Breast epithelium (tissue), 3 donors: ENCODE data around the gene CDH4.

ENCODE experiments used
- POLR2AphosphoS5 ChIP-seq, 3 donors: sonication (generic); formaldehyde crosslinking; IDR thresholded peaks; one replicate each; pipeline ENCODE4 v1.6.1; 2017; ENCODE audit warnings: antibody characterized with exemption in 3 of 3
- TF ChIP-seq, protein P1 (sequence below), 3 donors: fragments of 450-650 bp; IDR thresholded peaks; one replicate each; pipeline ENCODE4 v1.5.1; 2016 to 2017; ENCODE audit warnings: antibody characterized with exemption in 3 of 3, mild to moderate bottlenecking in 3 of 3, moderate library complexity in 3 of 3

DNA sequence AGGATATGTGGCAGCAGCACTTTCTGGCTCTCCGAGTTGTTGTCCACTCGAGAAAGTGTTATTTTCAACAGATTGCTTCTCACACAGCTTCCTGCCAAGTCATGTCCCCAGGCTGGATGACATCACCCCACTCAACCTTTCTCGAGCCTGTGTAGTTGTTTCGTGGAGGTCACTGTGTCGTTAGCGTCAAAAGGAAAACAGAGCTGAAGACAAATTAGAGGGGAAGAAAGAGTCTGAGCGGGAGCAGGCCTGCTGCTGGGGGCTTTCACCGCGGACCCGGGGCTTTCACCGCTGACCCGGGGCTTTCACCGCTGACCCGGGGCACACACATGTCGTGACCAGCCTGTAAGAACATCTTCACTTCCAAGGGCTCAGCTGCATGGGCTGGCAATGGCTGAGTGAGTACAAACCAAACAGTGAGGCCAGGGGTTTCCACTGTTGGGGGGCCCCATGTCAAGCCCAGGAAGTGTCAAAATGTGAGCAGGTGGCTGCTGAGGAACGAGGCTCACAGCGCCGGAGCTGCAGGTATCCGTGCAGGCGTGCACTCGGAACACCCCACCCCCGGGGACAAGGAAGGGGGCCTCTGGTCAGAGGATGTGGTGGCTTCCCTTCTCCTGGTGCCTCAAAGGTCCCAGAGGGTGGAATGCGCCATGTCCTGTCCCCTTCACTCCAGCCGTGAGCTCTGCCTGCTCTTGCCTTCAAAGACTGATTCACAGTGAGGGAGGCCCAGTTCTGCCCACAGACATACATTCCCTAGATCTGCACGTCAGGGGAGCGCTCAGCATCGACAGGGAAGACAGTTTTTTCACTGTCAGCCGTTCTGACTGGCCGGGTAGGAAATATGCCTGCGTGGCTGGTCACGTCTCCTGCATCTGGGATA lies 447.7 kb downstream of the CDH4 start:
- TF ChIP-seq POLR2AphosphoS5 (IDR thresholded peaks at IDR 0.05), result no peak
- TF ChIP-seq, protein P1, sequence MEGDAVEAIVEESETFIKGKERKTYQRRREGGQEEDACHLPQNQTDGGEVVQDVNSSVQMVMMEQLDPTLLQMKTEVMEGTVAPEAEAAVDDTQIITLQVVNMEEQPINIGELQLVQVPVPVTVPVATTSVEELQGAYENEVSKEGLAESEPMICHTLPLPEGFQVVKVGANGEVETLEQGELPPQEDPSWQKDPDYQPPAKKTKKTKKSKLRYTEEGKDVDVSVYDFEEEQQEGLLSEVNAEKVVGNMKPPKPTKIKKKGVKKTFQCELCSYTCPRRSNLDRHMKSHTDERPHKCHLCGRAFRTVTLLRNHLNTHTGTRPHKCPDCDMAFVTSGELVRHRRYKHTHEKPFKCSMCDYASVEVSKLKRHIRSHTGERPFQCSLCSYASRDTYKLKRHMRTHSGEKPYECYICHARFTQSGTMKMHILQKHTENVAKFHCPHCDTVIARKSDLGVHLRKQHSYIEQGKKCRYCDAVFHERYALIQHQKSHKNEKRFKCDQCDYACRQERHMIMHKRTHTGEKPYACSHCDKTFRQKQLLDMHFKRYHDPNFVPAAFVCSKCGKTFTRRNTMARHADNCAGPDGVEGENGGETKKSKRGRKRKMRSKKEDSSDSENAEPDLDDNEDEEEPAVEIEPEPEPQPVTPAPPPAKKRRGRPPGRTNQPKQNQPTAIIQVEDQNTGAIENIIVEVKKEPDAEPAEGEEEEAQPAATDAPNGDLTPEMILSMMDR (IDR thresholded peaks at IDR 0.05), result no peak
